Esophagus muscularis mucosa (tissue), 4 donors: Measurements from ENCODE around the gene MAP3K7.

Source experiments
- EP300 ChIP-seq: sonication (generic); formaldehyde crosslinking; IDR thresholded peaks from one replicate; pipeline ENCODE4 v1.6.1; 2017; ENCODE audit warnings: antibody characterized with exemption
- POLR2A ChIP-seq: fragments of 450-650 bp; IDR thresholded peaks from one replicate; pipeline ENCODE4 v1.6.1; 2017; ENCODE audit warnings: antibody characterized with exemption, moderate library complexity, mild to moderate bottlenecking, low read depth
- TF ChIP-seq, protein P1 (sequence below), 3 experiments: fragments of 200-600 bp in 2 of 3; fragments of 450-650 bp in 1 of 3; sonication (generic) in 2 of 3; IDR thresholded peaks; one replicate each; pipeline ENCODE4 v1.5.1; 2017 to 2019; ENCODE audit warnings: antibody characterized with exemption in 3 of 3, mild to moderate bottlenecking in 2 of 3, moderate library complexity in 1 of 3

DNA sequence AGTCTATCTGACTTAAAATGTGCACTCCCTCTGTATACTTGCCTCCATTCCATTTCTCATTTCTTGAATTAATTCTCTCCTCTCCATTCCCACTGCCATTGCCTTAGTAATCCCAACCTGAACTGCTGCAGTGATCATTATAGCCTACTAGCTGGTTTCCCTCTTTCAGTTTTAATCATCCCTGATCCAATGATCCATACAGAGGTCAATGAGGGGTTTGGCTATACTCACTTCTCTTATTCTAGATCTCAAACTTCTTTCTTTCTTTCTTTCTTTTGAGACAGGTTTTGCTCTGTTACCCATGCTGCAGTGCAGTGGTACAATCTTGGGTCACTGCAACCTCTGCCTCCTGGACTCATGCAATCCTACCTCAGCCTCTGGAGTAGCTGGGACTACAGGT, 17.6 kb downstream of the MAP3K7 start:
- TF ChIP-seq POLR2A (no peak), EP300 (no peak)
- TF ChIP-seq, protein P1, sequence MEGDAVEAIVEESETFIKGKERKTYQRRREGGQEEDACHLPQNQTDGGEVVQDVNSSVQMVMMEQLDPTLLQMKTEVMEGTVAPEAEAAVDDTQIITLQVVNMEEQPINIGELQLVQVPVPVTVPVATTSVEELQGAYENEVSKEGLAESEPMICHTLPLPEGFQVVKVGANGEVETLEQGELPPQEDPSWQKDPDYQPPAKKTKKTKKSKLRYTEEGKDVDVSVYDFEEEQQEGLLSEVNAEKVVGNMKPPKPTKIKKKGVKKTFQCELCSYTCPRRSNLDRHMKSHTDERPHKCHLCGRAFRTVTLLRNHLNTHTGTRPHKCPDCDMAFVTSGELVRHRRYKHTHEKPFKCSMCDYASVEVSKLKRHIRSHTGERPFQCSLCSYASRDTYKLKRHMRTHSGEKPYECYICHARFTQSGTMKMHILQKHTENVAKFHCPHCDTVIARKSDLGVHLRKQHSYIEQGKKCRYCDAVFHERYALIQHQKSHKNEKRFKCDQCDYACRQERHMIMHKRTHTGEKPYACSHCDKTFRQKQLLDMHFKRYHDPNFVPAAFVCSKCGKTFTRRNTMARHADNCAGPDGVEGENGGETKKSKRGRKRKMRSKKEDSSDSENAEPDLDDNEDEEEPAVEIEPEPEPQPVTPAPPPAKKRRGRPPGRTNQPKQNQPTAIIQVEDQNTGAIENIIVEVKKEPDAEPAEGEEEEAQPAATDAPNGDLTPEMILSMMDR (IDR thresholded peaks at IDR 0.05) = no peak
